ENCODE measurements around the gene PHF12.

DNA sequence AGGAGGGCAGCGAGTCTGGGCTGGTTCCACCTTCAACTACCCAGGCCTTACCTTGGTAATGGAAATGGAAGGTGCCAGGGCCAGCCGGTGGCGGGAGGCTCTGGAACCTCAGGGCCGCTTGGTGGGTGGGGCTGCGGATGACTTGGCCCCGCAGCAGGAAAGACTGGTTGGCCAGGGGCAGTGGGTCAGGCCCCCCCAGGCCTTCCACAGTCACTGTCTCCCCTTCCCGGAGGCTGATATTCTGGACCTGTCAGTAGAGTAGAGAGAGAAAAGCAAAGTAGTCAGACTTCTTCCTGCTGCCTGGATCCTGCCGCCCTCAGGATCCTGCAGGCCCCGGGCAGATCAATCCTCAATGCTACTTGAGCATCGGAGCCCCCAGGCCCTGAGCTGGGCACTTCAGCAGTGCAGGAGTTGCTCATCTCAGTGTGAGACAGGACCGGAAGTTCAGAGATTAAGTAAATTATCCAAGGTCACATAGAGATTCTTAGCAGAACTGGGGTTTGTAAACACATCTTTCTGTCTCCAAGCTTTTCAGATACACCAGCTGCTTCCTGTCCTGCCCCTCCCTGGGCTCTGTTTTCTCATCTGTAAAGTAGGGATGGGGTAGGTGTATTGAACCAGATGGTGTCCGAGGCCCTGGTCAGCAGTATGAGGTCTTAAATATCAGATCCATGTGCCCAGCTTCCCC, 18.5 kb upstream of the PHF12 start:
- TF ChIP-seq CTCF (CRISPR knock-in tag; IDR thresholded peaks at IDR 0.05), result no peak
- TF ChIP-seq ZNF703 (CRISPR knock-in tag; IDR thresholded peaks at IDR 0.05; ENCODE audit: borderline replicate concordance), result no peak
- TF ChIP-seq YY1 (IDR thresholded peaks at IDR 0.05; ENCODE audit: insufficient read depth, insufficient replicate concordance, low read depth, low read length), result no peak
- TF ChIP-seq RFX5 (IDR thresholded peaks at IDR 0.05; ENCODE audit: low read depth, low read length), result no peak
